Neural cell (in vitro differentiated cells): ENCODE data around the gene DPP6. TPM values are rescaled to one million over a fixed set of nuclear protein-coding genes. Genes with fewer than 3 reads are reported as not detected.

ENCODE experiments used
- H2AFZ ChIP-seq: fragments of 200-600, 300-800 bp; sonication (generic), shearing (Covaris generic); 2 replicates; pipeline ENCODE4 v1.6.0; 2014; ENCODE audit warnings: low read depth, mild to moderate bottlenecking, antibody characterized with exemption, low read length, moderate library complexity
- H3F3A ChIP-seq: fragments of 200-600 bp; shearing (Covaris generic); 2 replicates; pipeline ENCODE4 v1.6.1; 2016; ENCODE audit warnings: mild to moderate bottlenecking, moderate library complexity, mixed read lengths, antibody characterized with exemption, low read length; ENCODE audit not compliant: insufficient read depth, poor library complexity, severe bottlenecking
- H3K27ac ChIP-seq: fragments of 200-600, 300-800 bp; sonication (generic), shearing (Covaris generic); 2 replicates; pipeline ENCODE4 v1.5.1; 2014; ENCODE audit warnings: mild to moderate bottlenecking, low read length, moderate library complexity
- H3K27me3 ChIP-seq: fragments of 300-800, 200-600 bp; sonication (generic), shearing (Covaris generic); 2 replicates; pipeline ENCODE4 v1.6.0; 2014; ENCODE audit warnings: mild to moderate bottlenecking, low read depth, low read length, moderate library complexity; ENCODE audit not compliant: insufficient read depth
- H3K36me3 ChIP-seq: fragments of 300-800, 200-600 bp; sonication (generic), shearing (Covaris generic); 2 replicates; pipeline ENCODE4 v1.5.1; 2014; ENCODE audit warnings: mild to moderate bottlenecking, antibody characterized with exemption, low read length, moderate library complexity; ENCODE audit not compliant: insufficient read depth
- H3K4me2 ChIP-seq: fragments of 300-800, 200-600 bp; sonication (generic), shearing (Covaris generic); 2 replicates; pipeline ENCODE4 v1.6.0; 2014; ENCODE audit warnings: mild to moderate bottlenecking, low read length
- H3K4me3 ChIP-seq: fragments of 300-800, 200-600 bp; sonication (generic), shearing (Covaris generic); 2 replicates; pipeline ENCODE4 v1.5.1; 2014; ENCODE audit warnings: mild to moderate bottlenecking, low read length, moderate library complexity
- H3K79me2 ChIP-seq: fragments of 200-600 bp; shearing (Covaris generic); replicated peaks from 2 replicates; pipeline ENCODE4 v1.6.0; 2014; ENCODE audit warnings: mild to moderate bottlenecking, low read length, moderate library complexity; ENCODE audit not compliant: insufficient read depth
- H3K9ac ChIP-seq: fragments of 300-800, 200-600 bp; sonication (generic), shearing (Covaris generic); 2 replicates; pipeline ENCODE4 v1.6.1; 2016; ENCODE audit warnings: mild to moderate bottlenecking, low read length, mixed read lengths
- H3K9me2 ChIP-seq: fragments of 200-600 bp; shearing (Covaris generic); 2 replicates; pipeline ENCODE4 v1.6.1; 2016; ENCODE audit warnings: mild to moderate bottlenecking, low read length, mixed read lengths; ENCODE audit not compliant: insufficient read depth
- H3K9me3 ChIP-seq: fragments of 200-600, 300-800 bp; sonication (generic), shearing (Covaris generic); 2 replicates; pipeline ENCODE4 v1.6.1; 2016; ENCODE audit warnings: mild to moderate bottlenecking, mixed run types, low read length, moderate library complexity, mixed read lengths
- H4K20me1 ChIP-seq: fragments of 200-600 bp; shearing (Covaris generic); 2 replicates; pipeline ENCODE4 v1.6.1; 2016; ENCODE audit warnings: mild to moderate bottlenecking, mixed run types; ENCODE audit not compliant: insufficient read depth
- EP300 ChIP-seq: fragments of 450-650 bp; conservative IDR thresholded peaks from 2 replicates; pipeline ENCODE4 v1.6.1; 2014; ENCODE audit warnings: antibody characterized with exemption, mild to moderate bottlenecking, moderate library complexity; ENCODE audit not compliant: poor library complexity, severe bottlenecking
- EZH2 ChIP-seq: fragments of 200-600, 300-800 bp; shearing (Covaris generic), sonication (generic); IDR thresholded peaks from 2 replicates; pipeline ENCODE4 v1.6.1; 2014; ENCODE audit warnings: antibody characterized with exemption, low read length, borderline replicate concordance, mild to moderate bottlenecking; ENCODE audit not compliant: insufficient read depth, poor library complexity, severe bottlenecking
- MXI1 ChIP-seq: fragments of 450-650 bp; conservative IDR thresholded peaks from 2 replicates; pipeline ENCODE4 v1.6.1; 2014; ENCODE audit warnings: antibody characterized with exemption, mild to moderate bottlenecking; ENCODE audit not compliant: poor library complexity, severe bottlenecking
- POLR2AphosphoS5 ChIP-seq: IDR thresholded peaks from 2 replicates; pipeline ENCODE4 v1.6.1; 2012
- RAD21 ChIP-seq: fragments of 450-650 bp; conservative IDR thresholded peaks from 2 replicates; pipeline ENCODE4 v1.6.1; 2014; ENCODE audit warnings: antibody characterized with exemption, mild to moderate bottlenecking, moderate library complexity
- SMC3 ChIP-seq: fragments of 450-650 bp; conservative IDR thresholded peaks from 2 replicates; pipeline ENCODE4 v1.6.1; 2014; ENCODE audit warnings: antibody characterized with exemption, mild to moderate bottlenecking, moderate library complexity; ENCODE audit not compliant: poor library complexity
- TAF1 ChIP-seq: IDR thresholded peaks from 2 replicates; pipeline ENCODE4 v1.6.1; 2012; ENCODE audit warnings: low read depth
- polyA plus RNA-seq: library from polyadenylated mRNA; depleted of rRNA; stranded (reverse); fragments of >200 nt; gene quantifications from 2 replicates; pipeline ENCODE4 v1.2.3, GENCODE V29; 2014
- TF ChIP-seq, protein P1 (sequence below): IDR thresholded peaks from 2 replicates; pipeline ENCODE4 v1.6.1; 2012; ENCODE audit warnings: borderline replicate concordance
- TF ChIP-seq, protein P2 (sequence below): fragments of 450-650 bp; IDR thresholded peaks from 2 replicates; pipeline ENCODE4 v1.5.1; 2014; ENCODE audit warnings: antibody characterized with exemption, mild to moderate bottlenecking, moderate library complexity; ENCODE audit not compliant: poor library complexity, severe bottlenecking

The DPP6 gene
- polyA plus RNA-seq, 1 donor from 2014 or later = 20.4 TPM

DNA sequence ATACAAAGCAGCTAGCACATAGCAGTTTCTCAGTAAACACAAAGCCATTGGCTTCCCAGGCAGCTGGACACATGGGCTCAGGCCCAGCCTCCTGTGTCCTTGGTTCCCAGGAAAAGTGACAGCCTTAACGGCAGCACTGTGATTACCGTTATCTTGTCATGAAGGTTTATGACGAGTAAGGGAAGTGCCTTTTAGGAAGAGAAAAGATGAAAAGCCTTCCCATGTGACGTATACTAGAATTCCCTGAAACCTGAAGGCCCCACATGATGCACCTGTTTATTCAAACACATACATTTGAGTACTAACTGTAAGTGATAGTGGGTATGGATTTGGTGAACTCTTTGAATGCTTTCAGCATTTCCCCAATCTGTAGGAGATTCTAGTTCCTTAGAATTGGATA lies 244.2 kb downstream of the DPP6 start:
- Histone ChIP-seq H3K4me2 (no peak overlapping the region), H3K9me2 (no peaks in the 10 kb centered on the region), H3K27me3 (no peaks in the 10 kb centered on the region), H3K9ac (peak overlapping the region; percentile 5), H3K79me2 (no peaks in the 10 kb centered on the region), H2AFZ (no peak overlapping the region), H4K20me1 (no peaks in the 10 kb centered on the region), H3K36me3 (no peaks in the 10 kb centered on the region), H3F3A (no peaks in the 10 kb centered on the region), H3K27ac (peak overlapping the region; percentile 38), H3K9me3 (no peaks in the 10 kb centered on the region), H3K4me3 (no peak overlapping the region)
- TF ChIP-seq RAD21 = no peak
- TF ChIP-seq, protein P1, sequence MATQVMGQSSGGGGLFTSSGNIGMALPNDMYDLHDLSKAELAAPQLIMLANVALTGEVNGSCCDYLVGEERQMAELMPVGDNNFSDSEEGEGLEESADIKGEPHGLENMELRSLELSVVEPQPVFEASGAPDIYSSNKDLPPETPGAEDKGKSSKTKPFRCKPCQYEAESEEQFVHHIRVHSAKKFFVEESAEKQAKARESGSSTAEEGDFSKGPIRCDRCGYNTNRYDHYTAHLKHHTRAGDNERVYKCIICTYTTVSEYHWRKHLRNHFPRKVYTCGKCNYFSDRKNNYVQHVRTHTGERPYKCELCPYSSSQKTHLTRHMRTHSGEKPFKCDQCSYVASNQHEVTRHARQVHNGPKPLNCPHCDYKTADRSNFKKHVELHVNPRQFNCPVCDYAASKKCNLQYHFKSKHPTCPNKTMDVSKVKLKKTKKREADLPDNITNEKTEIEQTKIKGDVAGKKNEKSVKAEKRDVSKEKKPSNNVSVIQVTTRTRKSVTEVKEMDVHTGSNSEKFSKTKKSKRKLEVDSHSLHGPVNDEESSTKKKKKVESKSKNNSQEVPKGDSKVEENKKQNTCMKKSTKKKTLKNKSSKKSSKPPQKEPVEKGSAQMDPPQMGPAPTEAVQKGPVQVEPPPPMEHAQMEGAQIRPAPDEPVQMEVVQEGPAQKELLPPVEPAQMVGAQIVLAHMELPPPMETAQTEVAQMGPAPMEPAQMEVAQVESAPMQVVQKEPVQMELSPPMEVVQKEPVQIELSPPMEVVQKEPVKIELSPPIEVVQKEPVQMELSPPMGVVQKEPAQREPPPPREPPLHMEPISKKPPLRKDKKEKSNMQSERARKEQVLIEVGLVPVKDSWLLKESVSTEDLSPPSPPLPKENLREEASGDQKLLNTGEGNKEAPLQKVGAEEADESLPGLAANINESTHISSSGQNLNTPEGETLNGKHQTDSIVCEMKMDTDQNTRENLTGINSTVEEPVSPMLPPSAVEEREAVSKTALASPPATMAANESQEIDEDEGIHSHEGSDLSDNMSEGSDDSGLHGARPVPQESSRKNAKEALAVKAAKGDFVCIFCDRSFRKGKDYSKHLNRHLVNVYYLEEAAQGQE = peak; percentile 77

DNA sequence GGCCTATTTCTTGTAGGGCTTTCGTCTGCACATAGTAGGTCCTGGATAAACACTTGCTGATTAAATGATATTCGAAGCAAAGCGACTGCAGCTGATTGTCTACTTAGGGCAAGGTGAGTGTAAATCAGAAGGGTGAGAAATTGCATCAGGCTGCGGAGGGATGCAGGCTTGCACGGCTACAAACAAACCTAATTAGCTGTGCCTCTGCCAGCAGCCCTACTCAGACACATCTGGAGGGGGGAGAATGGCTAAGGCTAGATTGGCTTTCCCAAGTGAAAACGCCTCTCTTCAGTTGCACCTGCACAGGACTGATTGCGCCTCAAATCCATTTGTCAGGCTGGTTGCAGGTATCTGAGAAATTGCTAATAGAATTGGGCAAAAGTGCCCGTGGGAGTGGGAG lies 247.5 kb downstream of the DPP6 start:
- Histone ChIP-seq H3K27me3 (no peaks in the 10 kb centered on the region), H3K4me2 (no peak overlapping the region), H4K20me1 (no peaks in the 10 kb centered on the region), H3K9ac (no peak overlapping the region), H3F3A (no peaks in the 10 kb centered on the region), H2AFZ (no peak overlapping the region), H3K9me2 (no peaks in the 10 kb centered on the region), H3K36me3 (no peaks in the 10 kb centered on the region), H3K27ac (no peak overlapping the region), H3K9me3 (no peaks in the 10 kb centered on the region), H3K4me3 (no peak overlapping the region), H3K79me2 (no peaks in the 10 kb centered on the region)
- no peak for TF ChIP-seq MXI1
- TF ChIP-seq, protein P1 = no peak
- no peak for TF ChIP-seq SMC3
- no peak for TF ChIP-seq EP300
- TF ChIP-seq EZH2 = no peak
- no peak for TF ChIP-seq POLR2AphosphoS5
- no peak for TF ChIP-seq TAF1
- no peak for TF ChIP-seq RAD21
- TF ChIP-seq, protein P2, sequence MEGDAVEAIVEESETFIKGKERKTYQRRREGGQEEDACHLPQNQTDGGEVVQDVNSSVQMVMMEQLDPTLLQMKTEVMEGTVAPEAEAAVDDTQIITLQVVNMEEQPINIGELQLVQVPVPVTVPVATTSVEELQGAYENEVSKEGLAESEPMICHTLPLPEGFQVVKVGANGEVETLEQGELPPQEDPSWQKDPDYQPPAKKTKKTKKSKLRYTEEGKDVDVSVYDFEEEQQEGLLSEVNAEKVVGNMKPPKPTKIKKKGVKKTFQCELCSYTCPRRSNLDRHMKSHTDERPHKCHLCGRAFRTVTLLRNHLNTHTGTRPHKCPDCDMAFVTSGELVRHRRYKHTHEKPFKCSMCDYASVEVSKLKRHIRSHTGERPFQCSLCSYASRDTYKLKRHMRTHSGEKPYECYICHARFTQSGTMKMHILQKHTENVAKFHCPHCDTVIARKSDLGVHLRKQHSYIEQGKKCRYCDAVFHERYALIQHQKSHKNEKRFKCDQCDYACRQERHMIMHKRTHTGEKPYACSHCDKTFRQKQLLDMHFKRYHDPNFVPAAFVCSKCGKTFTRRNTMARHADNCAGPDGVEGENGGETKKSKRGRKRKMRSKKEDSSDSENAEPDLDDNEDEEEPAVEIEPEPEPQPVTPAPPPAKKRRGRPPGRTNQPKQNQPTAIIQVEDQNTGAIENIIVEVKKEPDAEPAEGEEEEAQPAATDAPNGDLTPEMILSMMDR = no peak
